Epithelial cell of esophagus (primary cell): Measurements from ENCODE around the gene BAG5.

ENCODE experiments used
- DNase-seq: peaks from one replicate; pipeline ENCODE4 v3.0.0; 2010; ENCODE audit warnings: low read depth
- H3K4me3 ChIP-seq: 2 replicates; pipeline ENCODE4 v1.5.1; 2011; ENCODE audit warnings: mild to moderate bottlenecking, low read length, control low read depth
- TF ChIP-seq, protein P1 (sequence below): IDR thresholded peaks from 2 replicates; pipeline ENCODE4 v1.5.1; 2011; ENCODE audit warnings: low read depth, mild to moderate bottlenecking, low read length, control low read depth, inconsistent platforms; ENCODE audit not compliant: insufficient read depth; ENCODE audit errors: missing control alignments

BAG5 gene

DNA sequence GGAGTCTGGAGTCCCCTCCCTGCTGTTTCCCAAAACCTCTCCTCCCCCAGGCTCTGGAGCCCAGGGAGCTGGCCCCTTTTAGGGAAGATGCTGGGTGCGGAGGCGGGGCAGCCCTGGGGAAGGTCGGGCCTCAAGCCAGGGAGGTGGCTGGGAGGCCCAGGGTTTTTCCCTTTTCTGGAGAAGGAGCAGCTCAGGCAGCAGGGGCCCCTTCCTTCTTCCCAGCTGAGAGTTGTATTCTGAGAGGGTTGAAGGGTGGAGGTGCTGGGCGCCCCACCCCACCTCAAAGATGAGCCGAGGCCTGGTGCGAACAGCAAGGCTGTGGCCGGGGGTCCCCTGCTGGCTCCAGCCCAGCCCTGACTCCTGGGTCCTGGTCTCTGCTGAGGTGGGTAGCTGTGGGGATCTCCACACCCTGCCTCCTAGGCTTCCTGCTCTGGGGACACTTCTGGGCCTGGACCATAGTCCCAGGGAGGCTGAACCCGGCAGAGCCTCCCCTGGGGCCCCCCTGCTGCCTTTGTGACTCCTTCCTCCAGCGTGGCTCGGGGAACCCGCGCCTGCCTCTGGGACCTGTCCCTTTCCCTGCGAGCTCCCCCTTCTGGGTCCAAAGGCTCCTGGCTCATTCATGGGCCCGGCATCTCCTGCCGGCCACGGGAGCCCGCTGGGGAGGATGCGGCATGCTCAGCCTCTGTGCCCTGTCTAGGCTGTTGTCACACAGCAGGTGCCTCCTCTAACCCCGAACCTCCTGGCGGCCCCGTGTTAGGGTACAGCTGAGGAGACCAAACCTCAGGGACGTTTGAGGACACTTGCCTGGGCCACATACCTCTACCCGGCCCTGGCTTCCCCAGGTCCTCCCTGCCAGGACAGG is 29.1 kb downstream of the BAG5 start:
- TF ChIP-seq, protein P1, sequence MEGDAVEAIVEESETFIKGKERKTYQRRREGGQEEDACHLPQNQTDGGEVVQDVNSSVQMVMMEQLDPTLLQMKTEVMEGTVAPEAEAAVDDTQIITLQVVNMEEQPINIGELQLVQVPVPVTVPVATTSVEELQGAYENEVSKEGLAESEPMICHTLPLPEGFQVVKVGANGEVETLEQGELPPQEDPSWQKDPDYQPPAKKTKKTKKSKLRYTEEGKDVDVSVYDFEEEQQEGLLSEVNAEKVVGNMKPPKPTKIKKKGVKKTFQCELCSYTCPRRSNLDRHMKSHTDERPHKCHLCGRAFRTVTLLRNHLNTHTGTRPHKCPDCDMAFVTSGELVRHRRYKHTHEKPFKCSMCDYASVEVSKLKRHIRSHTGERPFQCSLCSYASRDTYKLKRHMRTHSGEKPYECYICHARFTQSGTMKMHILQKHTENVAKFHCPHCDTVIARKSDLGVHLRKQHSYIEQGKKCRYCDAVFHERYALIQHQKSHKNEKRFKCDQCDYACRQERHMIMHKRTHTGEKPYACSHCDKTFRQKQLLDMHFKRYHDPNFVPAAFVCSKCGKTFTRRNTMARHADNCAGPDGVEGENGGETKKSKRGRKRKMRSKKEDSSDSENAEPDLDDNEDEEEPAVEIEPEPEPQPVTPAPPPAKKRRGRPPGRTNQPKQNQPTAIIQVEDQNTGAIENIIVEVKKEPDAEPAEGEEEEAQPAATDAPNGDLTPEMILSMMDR = no peak
- H3K4me3 ChIP-seq = no peak overlapping the region
- no peak for DNase-seq

DNA sequence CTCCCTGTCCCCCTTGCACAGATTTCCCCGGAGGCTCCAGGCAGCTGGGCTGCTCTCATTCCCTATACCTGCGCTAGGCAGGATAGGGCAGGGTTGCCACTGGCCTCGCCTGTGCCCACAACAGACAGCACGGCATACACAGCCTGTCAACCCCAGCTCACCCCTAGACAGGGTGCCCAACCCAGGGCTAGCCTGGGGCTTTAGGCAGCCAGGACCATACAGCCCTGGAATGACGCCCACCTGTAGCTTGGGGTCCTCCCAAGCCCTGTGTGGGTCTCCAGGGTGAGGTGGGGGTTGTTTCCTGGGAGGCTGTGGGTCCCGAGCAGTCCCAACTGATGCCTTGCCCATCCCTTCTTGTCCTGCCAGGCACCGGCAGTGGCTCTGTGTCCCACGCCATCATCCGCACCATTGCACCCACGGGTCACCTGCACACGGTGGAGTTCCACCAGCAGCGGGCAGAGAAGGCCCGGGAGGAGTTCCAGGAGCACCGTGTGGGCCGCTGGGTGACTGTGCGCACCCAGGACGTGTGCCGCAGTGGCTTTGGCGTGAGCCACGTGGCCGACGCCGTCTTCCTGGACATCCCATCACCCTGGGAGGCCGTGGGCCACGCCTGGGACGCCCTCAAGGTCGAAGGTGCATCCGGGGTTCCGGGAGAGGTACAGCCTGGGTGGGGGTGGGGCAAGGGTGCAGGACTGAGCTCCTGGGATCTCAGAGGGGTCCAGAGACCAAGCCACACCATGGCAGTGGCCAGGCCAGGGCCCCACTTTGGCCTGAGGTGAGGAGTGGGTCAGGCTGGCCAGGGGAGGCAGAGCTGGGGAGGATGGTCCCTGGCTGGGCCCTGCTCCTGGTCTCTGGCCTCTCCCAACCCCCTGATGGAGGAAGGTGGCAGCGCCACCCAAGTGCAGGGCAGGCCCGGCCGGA is 30.0 kb downstream of the BAG5 start:
- TF ChIP-seq, protein P1 = no peak
- H3K4me3 ChIP-seq = no peak overlapping the region
- DNase-seq = no peak

DNA sequence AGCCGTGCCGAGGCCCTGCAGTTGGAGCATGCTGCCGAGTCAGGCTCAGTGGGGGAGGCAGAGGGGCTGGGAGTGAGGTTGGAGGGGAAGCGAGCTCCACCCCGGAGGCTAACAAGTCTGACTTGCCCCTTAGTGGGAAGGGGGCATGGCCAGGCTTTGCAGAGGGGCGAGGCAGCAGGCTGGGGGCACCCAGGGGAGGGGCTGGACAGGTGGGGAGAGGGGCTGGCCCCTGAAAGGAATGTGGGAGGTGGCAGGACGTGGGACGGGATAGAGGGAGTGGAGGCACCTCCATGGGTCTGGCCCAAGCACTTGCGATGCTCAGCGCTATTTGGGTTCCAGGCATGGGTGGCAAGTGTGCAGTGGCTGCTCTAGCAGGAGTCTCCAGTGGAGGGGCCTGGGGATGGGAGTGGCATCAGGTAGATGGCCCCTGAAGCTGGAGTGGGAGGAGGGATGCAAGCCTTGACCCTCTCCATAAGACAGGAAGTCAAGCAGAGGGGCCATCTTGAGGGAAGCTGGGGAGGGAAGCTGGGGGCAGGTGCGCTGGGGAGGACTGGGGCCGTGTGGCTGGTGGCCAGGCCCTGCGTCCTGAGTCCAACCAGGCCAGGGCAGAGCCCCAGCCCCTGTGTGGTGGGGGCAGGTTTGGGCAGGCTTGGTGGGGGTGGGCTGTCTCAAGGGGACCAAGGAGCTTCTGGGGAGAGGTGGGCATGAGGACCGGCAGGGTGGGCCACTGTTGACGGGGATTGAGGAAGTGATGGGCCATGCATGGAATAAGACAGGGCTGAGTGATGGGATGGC is 30.8 kb downstream of the BAG5 start:
- H3K4me3 ChIP-seq = no peak overlapping the region
- TF ChIP-seq, protein P1 = no peak
- no peak for DNase-seq

GRCh38 chr14:103530831-103531230 is 31.6 kb downstream of the BAG5 start:
- H3K4me3 ChIP-seq = no peak overlapping the region
- no peak for DNase-seq
- TF ChIP-seq, protein P1 = no peak

DNA sequence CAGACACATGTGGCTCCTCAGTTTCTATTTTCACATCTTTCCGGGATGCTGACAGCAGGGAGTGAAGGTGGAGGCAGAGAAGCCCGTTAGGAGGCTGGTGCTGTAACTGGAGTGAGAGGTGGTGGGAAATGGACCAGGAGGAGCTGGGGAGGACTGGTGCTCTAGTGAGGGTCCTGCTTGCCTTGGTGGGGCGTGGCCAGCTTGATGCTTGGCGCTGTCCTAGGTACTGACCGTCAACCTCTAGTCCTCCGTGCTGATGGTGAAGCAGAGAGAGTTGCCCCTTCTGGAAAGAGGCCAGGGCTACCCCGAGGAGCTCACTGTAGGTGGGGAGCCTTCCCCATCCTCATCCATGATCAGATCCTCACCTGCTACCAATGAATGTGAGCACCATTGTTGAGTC is 32.1 kb downstream of the BAG5 start:
- peak; percentile 34 for DNase-seq
- peak overlapping the region; percentile 95 for H3K4me3 ChIP-seq
- TF ChIP-seq, protein P1 = no peak
